ENCODE results near the gene NAPSA. TPM values are rescaled to one million over a fixed set of nuclear protein-coding genes. Genes with fewer than 3 reads are reported as not detected.

NAPSA gene
- total RNA-seq, 4 donors from 2014 or later: 1.7 to 3.7 (median 3.5) TPM; not detected in 1

DNA sequence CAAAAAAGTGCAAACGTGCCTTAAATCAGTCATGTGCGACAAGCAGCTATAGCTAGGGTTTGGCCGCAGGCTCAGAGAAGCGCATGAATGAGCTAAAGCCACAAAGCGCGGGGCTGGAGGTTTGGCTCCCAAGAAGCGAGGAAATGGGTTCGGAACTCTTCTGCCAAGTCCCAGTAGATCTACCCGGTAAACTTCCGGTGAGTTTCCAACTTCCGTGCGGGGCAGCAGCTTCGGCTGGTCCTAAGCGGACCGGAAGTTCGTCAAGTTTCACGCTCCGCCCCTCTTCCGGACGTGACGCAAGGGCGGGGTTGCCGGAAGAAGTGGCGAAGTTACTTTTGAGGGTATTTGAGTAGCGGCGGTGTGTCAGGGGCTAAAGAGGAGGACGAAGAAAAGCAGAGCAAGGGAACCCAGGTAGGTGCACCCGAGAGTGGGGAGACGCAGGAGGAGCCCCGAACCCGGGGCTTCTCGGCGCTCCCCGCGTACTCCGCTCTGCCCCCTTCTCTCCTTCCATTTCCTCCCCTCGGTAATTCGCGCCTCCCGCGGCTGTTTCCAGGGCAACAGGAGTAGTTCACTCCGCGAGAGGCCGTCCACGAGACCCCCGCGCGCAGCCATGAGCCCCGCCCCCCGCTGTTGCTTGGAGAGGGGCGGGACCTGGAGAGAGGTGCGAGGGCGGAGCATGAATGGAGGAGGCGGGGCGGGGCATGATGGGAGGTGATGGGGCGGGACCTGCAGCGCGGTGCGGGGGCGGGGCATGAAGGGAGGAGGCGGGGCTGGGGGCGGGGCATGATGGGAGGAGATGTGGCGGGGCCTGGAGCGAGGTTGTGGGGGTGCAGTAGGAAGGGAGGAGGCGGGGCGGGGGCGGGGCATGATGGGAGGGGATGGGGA lies 11.0 kb upstream of the NAPSA start, which contains the start of gene NR1H2:
NR1H2 (plus strand) TSS at position 292 of the 885 bp plus-strand sequence. CDS start 1,149 bp downstream, outside the sequence.
- H3K9me3 ChIP-seq: no peaks in the 10 kb centered on the region
- H3K36me3 ChIP-seq: peaks cover 42% of the 10 kb centered on the region
- WGBS: 2% methylated on average over 62 of the region's 67 CpGs
- peaks cover 15% of the 10 kb centered on the region for H3K4me1 ChIP-seq
- peak within 1 kb of the TSS; percentile 100 for H3K27ac ChIP-seq
- peak; percentile 97 for DNase-seq (ENCODE audit: low spot score in 2 of 2)
- peak within 1 kb of the TSS; percentile 97 for H3K4me3 ChIP-seq
- TF ChIP-seq POLR2A (IDR thresholded peaks at IDR 0.05) (peak in 1 of 2 donors; percentile 80), EP300 (IDR thresholded peaks at IDR 0.05) (no peak), POLR2AphosphoS5 (IDR thresholded peaks at IDR 0.05) (peak in 2 of 3 donors; percentile 85 to 87)
- TF ChIP-seq, protein P1, sequence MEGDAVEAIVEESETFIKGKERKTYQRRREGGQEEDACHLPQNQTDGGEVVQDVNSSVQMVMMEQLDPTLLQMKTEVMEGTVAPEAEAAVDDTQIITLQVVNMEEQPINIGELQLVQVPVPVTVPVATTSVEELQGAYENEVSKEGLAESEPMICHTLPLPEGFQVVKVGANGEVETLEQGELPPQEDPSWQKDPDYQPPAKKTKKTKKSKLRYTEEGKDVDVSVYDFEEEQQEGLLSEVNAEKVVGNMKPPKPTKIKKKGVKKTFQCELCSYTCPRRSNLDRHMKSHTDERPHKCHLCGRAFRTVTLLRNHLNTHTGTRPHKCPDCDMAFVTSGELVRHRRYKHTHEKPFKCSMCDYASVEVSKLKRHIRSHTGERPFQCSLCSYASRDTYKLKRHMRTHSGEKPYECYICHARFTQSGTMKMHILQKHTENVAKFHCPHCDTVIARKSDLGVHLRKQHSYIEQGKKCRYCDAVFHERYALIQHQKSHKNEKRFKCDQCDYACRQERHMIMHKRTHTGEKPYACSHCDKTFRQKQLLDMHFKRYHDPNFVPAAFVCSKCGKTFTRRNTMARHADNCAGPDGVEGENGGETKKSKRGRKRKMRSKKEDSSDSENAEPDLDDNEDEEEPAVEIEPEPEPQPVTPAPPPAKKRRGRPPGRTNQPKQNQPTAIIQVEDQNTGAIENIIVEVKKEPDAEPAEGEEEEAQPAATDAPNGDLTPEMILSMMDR (IDR thresholded peaks at IDR 0.05): no peak
- H3K27me3 ChIP-seq: no peaks in the 10 kb centered on the region

DNA sequence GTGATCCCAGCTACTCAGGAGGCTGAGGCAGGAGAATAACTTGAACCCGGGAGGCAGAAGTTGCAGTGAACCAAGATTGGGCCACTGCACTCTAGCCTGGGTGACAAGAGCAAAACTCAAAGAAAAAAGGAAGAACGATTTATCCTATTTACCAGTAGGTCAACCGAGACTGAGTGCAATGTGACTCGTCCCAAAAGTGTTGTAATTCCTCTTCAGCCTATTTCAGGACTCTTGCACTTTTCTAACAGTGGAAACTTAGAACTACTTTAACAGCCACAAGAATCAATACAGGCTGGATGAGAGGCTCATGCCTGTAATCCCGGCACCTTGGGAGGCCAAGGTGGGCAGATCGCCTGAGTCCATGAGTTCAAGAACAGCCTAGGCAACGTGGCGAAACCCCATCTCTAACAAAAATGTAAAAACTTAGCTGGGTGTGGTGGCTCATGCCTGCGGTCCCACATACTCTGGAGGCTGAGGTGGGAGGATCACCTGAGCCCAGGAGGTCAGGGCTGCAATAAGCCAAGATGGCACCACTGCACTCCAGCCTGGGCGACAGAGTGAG lies 6.6 kb upstream of the NAPSA start:
- Histone ChIP-seq H3K4me3 (no peak overlapping the region), H3K36me3 (no peaks in the 10 kb centered on the region), H3K27ac (no peak overlapping the region), H3K9me3 (no peaks in the 10 kb centered on the region), H3K27me3 (no peaks in the 10 kb centered on the region), H3K4me1 (peaks cover 21% of the 10 kb centered on the region)
- no peak for DNase-seq (ENCODE audit: low spot score in 2 of 2)
- no peak for TF ChIP-seq POLR2AphosphoS5 (IDR thresholded peaks at IDR 0.05)
- no peak for TF ChIP-seq EP300 (IDR thresholded peaks at IDR 0.05)
- no peak for TF ChIP-seq POLR2A (IDR thresholded peaks at IDR 0.05)
- TF ChIP-seq, protein P1 (IDR thresholded peaks at IDR 0.05): no peak
- 83% methylated on average over 10 of the region's 10 CpGs for WGBS

- DNase-seq (ENCODE audit: low spot score in 2 of 2): peak; percentile 88 to 92
- WGBS: 4% methylated on average over 32 of the region's 34 CpGs
- TF ChIP-seq POLR2AphosphoS5 (IDR thresholded peaks at IDR 0.05): no peak
- TF ChIP-seq EP300 (IDR thresholded peaks at IDR 0.05): peak; percentile 32
- no peak for TF ChIP-seq POLR2A (IDR thresholded peaks at IDR 0.05)
- TF ChIP-seq, protein P1 (IDR thresholded peaks at IDR 0.05): peak; percentile 83 to 90
These were observed 3.5 kb upstream of the NAPSA start for GRCh38 chr19:50368649-50369570.

GRCh38 chr19:50362656-50363424 lies 2.6 kb downstream of the NAPSA start:
- no peaks in the 10 kb centered on the region for H3K9me3 ChIP-seq
- no peak overlapping the region for H3K27ac ChIP-seq
- no peaks in the 10 kb centered on the region for H3K27me3 ChIP-seq
- no peaks in the 10 kb centered on the region for H3K36me3 ChIP-seq
- 71% methylated on average over 11 of the region's 11 CpGs for WGBS
- H3K4me1 ChIP-seq: peaks cover 12% of the 10 kb centered on the region
- no peak overlapping the region for H3K4me3 ChIP-seq
- DNase-seq (ENCODE audit: low spot score in 2 of 2): no peak
- no peak for TF ChIP-seq POLR2AphosphoS5 (IDR thresholded peaks at IDR 0.05)
- TF ChIP-seq, protein P1 (IDR thresholded peaks at IDR 0.05): no peak
- TF ChIP-seq EP300 (IDR thresholded peaks at IDR 0.05): no peak
- no peak for TF ChIP-seq POLR2A (IDR thresholded peaks at IDR 0.05)

More at GRCh38 chr19:50368649-50369570, 3.5 kb upstream of the NAPSA start:
- Histone ChIP-seq H3K27me3 (no peaks in the 10 kb centered on the region), H3K4me3 (peak overlapping the region; percentile 71), H3K27ac (peak overlapping the region; percentile 61), H3K36me3 (no peaks in the 10 kb centered on the region), H3K9me3 (no peaks in the 10 kb centered on the region), H3K4me1 (peaks cover 13% of the 10 kb centered on the region)

Data from suprapubic skin (tissue), 4 donors.